NCI-H1930 (cell line): ENCODE measurements around the gene BANP.
"Not testable (repeated sequence)": the region's sequence is repeated elsewhere in the genome, so short reads cannot be mapped to it uniquely, and the experiment has no call there.

Experiments
- DNase-seq, 2 experiments: peaks; one replicate each; lab custom pipeline; 2025; lab: John Stamatoyannopoulos, UW

Gene BANP

GRCh38 chr16:88088611-88089010, 137.4 kb downstream of the BANP start:
- not testable (repeated sequence) for DNase-seq

GRCh38 chr16:88089071-88089470, 137.8 kb downstream of the BANP start:
- DNase-seq: not testable (repeated sequence)

- DNase-seq: not testable (repeated sequence)
Measured at GRCh38 chr16:88089632-88090376, 138.6 kb downstream of the BANP start.

- not testable (repeated sequence) for DNase-seq
Measured at GRCh38 chr16:88090377-88091175, 139.3 kb downstream of the BANP start.

- not testable (repeated sequence) for DNase-seq
Measured at GRCh38 chr16:88091221-88091971, 140.2 kb downstream of the BANP start.

- not testable (repeated sequence) for DNase-seq
Measured at GRCh38 chr16:88091972-88092302, 140.7 kb downstream of the BANP start.

GRCh38 chr16:88092791-88093555, 141.7 kb downstream of the BANP start:
- not testable (repeated sequence) for DNase-seq

- not testable (repeated sequence) for DNase-seq
Measured at GRCh38 chr16:88093556-88094252, 142.5 kb downstream of the BANP start.

- DNase-seq: not testable (repeated sequence)
Measured at GRCh38 chr16:88094253-88094575, 143.0 kb downstream of the BANP start.

GRCh38 chr16:88094900-88095299, 143.7 kb downstream of the BANP start:
- not testable (repeated sequence) for DNase-seq

GRCh38 chr16:88096659-88097058, 145.4 kb downstream of the BANP start:
- DNase-seq: not testable (repeated sequence)

GRCh38 chr16:88098731-88099562, 147.7 kb downstream of the BANP start:
- not testable (repeated sequence) for DNase-seq

GRCh38 chr16:88099563-88099890, 148.3 kb downstream of the BANP start:
- no peak for DNase-seq

GRCh38 chr16:88099956-88100355, 148.7 kb downstream of the BANP start:
- DNase-seq: not testable (repeated sequence)

- DNase-seq: not testable (repeated sequence)
Measured at GRCh38 chr16:88100801-88101622, 149.8 kb downstream of the BANP start.

GRCh38 chr16:88101623-88102105, 150.4 kb downstream of the BANP start:
- not testable (repeated sequence) for DNase-seq

- DNase-seq: no peak
Measured at GRCh38 chr16:88102597-88102996, 151.4 kb downstream of the BANP start.

- DNase-seq: no peak
Measured at GRCh38 chr16:88103011-88103410, 151.8 kb downstream of the BANP start.

- no peak for DNase-seq
Measured at GRCh38 chr16:88103581-88104188, 152.5 kb downstream of the BANP start.
